ENCODE results near the gene CRISPLD2.

Gene CRISPLD2

GRCh38 chr16:84893849-84894599 is 74.2 kb downstream of the CRISPLD2 start:
- H3K4me3 ChIP-seq (ENCODE audit: low read depth, low read length): no peak overlapping the region
- TF ChIP-seq CTCF (IDR thresholded peaks at IDR 0.05; ENCODE audit: low read depth, low read length): no peak

DNA sequence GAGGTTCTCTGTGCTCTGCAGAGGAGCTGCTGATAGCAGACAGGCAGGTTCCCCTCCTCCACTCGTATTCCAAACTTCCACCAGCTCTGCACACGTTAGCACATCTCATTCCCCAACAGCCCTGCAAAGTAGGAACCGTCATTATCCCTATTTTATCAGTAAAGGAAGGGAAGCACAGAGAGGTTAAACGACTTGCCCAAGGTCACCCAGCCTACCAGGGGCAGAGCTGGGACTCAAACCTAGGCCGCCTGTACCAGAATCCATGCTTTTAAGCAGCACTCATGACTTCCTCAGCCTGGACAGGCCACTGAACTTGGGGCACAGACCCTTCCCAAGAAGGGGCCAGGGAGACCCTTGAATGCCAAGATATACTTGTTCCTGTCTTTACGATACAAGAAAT is 75.2 kb downstream of the CRISPLD2 start:
- TF ChIP-seq CTCF (IDR thresholded peaks at IDR 0.05; ENCODE audit: low read depth, low read length): no peak
- H3K4me3 ChIP-seq (ENCODE audit: low read depth, low read length): no peak overlapping the region

- no peak overlapping the region for H3K4me3 ChIP-seq (ENCODE audit: low read depth, low read length)
- TF ChIP-seq CTCF (IDR thresholded peaks at IDR 0.05; ENCODE audit: low read depth, low read length): no peak
These were observed 77.1 kb downstream of the CRISPLD2 start for GRCh38 chr16:84896847-84897246.

GRCh38 chr16:84897911-84898377 is 78.2 kb downstream of the CRISPLD2 start:
- no peak overlapping the region for H3K4me3 ChIP-seq (ENCODE audit: low read depth, low read length)
- TF ChIP-seq CTCF (IDR thresholded peaks at IDR 0.05; ENCODE audit: low read depth, low read length): no peak

DNA sequence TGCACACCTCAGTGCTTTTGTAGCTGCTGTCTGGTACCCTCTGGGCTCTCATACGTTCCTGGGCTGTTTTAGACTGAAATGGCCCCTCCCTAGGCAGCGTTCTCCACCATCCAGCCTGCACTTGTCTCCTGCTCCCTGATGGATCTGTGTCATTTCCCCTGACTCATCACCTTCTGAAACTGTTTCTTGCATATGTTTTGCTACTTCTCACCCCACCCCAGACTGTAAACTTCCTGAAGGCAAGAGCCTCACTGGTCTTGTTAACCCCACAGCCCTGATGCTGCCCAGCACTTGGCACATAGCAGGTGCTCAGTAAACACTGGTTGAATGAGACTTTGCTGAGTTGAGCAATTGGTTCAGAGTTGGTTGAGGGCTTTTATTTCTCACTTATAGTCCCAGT is 78.7 kb downstream of the CRISPLD2 start:
- H3K4me3 ChIP-seq (ENCODE audit: low read depth, low read length): no peak overlapping the region
- TF ChIP-seq CTCF (IDR thresholded peaks at IDR 0.05; ENCODE audit: low read depth, low read length): no peak

DNA sequence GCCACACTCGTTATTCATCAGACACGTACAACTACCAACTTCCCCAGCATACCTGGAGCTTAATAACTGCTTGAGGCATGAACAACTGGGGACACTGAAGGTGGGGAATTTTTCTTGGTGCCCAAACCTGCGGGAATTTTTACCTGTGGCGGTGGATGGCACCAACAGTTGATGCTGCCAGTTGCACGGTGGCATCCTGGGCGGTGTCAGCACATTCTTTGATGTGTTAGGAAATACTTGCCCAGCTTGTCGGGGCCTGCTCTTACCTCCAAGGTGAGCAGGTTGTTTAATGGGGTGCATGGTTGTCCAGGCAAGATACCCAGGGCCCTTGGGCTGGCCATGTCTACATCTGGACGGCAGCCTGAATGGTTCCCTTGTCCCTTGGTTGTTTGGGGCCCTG is 79.6 kb downstream of the CRISPLD2 start:
- no peak overlapping the region for H3K4me3 ChIP-seq (ENCODE audit: low read depth, low read length)
- no peak for TF ChIP-seq CTCF (IDR thresholded peaks at IDR 0.05; ENCODE audit: low read depth, low read length)

- TF ChIP-seq CTCF (IDR thresholded peaks at IDR 0.05; ENCODE audit: low read depth, low read length): no peak
- H3K4me3 ChIP-seq (ENCODE audit: low read depth, low read length): no peak overlapping the region
These were observed 86.2 kb downstream of the CRISPLD2 start for GRCh38 chr16:84905965-84906460.

Measured in WI38 (cell line).